Panc1 (cell line): ENCODE data around the gene ACP4.

ENCODE experiments used
- POLR2AphosphoS5 ChIP-seq: IDR thresholded peaks from 2 replicates; pipeline ENCODE4 v1.6.1; 2012; ENCODE audit warnings: mild to moderate bottlenecking, low read depth, low read length, moderate library complexity
- SIN3A ChIP-seq: IDR thresholded peaks from 2 replicates; pipeline ENCODE4 v1.6.1; 2012; ENCODE audit warnings: low read depth, mild to moderate bottlenecking, low read length, moderate library complexity, borderline replicate concordance; ENCODE audit not compliant: insufficient read depth
- TCF7L2 ChIP-seq: IDR thresholded peaks from 2 replicates; pipeline ENCODE4 v1.6.1; 2011; ENCODE audit warnings: mild to moderate bottlenecking, low read depth, low read length, inconsistent platforms
- TF ChIP-seq, protein P1 (sequence below): fragments of 450-650 bp; IDR thresholded peaks from 2 replicates; pipeline ENCODE4 v1.5.1; 2017; ENCODE audit warnings: mild to moderate bottlenecking
- TF ChIP-seq, protein P2 (sequence below), 2 experiments: IDR thresholded peaks; 2 replicates each; pipeline ENCODE4 v1.6.1; 2011 to 2012; ENCODE audit warnings: low read depth in 2 of 2, control low read depth in 1 of 2, low read length in 1 of 2, mild to moderate bottlenecking in 1 of 2, moderate library complexity in 1 of 2; ENCODE audit not compliant: insufficient read depth in 1 of 2

DNA sequence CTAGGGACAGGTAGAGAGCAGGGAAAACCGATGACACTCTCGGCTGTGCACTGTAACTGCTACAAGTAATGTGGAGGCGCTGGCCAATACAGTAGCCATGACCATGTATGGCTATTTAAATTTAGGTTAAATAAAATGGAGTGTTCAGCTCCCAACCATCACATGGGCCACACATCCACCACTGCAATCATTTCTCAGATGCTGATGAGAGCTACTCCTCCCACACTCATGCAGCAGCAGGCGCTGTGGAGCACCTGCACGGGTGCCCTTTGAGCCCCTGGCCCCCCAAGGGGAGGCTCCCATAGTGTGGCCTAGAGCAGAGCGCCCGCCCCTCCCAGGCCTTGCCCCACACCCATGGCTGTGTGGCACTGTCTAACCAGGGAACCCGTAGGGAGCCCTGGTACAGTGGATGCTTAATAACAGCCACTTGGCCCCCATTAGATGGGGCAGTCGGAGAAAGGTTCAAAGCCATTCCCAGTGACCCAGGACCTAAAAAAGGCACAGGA is 6.0 kb downstream of the ACP4 start:
- TF ChIP-seq, protein P1, sequence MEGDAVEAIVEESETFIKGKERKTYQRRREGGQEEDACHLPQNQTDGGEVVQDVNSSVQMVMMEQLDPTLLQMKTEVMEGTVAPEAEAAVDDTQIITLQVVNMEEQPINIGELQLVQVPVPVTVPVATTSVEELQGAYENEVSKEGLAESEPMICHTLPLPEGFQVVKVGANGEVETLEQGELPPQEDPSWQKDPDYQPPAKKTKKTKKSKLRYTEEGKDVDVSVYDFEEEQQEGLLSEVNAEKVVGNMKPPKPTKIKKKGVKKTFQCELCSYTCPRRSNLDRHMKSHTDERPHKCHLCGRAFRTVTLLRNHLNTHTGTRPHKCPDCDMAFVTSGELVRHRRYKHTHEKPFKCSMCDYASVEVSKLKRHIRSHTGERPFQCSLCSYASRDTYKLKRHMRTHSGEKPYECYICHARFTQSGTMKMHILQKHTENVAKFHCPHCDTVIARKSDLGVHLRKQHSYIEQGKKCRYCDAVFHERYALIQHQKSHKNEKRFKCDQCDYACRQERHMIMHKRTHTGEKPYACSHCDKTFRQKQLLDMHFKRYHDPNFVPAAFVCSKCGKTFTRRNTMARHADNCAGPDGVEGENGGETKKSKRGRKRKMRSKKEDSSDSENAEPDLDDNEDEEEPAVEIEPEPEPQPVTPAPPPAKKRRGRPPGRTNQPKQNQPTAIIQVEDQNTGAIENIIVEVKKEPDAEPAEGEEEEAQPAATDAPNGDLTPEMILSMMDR = no peak
- TF ChIP-seq POLR2AphosphoS5 = peak; percentile 69
- TF ChIP-seq TCF7L2 = no peak
- TF ChIP-seq SIN3A = no peak
- TF ChIP-seq, protein P2, sequence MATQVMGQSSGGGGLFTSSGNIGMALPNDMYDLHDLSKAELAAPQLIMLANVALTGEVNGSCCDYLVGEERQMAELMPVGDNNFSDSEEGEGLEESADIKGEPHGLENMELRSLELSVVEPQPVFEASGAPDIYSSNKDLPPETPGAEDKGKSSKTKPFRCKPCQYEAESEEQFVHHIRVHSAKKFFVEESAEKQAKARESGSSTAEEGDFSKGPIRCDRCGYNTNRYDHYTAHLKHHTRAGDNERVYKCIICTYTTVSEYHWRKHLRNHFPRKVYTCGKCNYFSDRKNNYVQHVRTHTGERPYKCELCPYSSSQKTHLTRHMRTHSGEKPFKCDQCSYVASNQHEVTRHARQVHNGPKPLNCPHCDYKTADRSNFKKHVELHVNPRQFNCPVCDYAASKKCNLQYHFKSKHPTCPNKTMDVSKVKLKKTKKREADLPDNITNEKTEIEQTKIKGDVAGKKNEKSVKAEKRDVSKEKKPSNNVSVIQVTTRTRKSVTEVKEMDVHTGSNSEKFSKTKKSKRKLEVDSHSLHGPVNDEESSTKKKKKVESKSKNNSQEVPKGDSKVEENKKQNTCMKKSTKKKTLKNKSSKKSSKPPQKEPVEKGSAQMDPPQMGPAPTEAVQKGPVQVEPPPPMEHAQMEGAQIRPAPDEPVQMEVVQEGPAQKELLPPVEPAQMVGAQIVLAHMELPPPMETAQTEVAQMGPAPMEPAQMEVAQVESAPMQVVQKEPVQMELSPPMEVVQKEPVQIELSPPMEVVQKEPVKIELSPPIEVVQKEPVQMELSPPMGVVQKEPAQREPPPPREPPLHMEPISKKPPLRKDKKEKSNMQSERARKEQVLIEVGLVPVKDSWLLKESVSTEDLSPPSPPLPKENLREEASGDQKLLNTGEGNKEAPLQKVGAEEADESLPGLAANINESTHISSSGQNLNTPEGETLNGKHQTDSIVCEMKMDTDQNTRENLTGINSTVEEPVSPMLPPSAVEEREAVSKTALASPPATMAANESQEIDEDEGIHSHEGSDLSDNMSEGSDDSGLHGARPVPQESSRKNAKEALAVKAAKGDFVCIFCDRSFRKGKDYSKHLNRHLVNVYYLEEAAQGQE (IDR thresholded peaks at IDR 0.05; ENCODE audit: insufficient read depth in 1 of 2, low read depth in 2 of 2, low read length in 1 of 2) = no peak
